HS-27A (cell line): Measurements from ENCODE around the gene BBS7.

ENCODE experiments used
- DNase-seq: peaks from one replicate; pipeline ENCODE4 v3.0.0-alpha.2; 2012; ENCODE audit warnings: low read depth, missing footprints

BBS7 gene

GRCh38 chr4:121827853-121828252, 42.4 kb downstream of the BBS7 start:
- DNase-seq, result peak; percentile 14

- no peak for DNase-seq
Observed at GRCh38 chr4:121824950-121825349, 45.3 kb downstream of the BBS7 start.

DNA sequence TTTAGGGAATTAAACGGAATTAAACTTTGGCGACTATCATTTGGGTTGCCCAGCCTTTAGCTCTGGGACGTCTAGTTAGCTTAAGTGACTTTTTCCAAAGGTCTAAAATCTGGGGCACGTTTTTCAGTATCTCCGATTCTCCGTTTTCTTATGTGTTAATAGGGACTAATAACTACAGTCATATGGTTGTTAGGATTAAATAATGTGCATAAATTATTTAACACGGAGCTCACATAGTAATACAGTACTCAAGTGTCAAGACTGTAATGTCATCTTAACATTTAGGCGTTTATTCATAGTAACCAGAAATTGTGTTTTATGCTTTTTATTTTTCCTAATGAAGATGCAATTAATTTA, 46.1 kb downstream of the BBS7 start:
- no peak for DNase-seq

DNA sequence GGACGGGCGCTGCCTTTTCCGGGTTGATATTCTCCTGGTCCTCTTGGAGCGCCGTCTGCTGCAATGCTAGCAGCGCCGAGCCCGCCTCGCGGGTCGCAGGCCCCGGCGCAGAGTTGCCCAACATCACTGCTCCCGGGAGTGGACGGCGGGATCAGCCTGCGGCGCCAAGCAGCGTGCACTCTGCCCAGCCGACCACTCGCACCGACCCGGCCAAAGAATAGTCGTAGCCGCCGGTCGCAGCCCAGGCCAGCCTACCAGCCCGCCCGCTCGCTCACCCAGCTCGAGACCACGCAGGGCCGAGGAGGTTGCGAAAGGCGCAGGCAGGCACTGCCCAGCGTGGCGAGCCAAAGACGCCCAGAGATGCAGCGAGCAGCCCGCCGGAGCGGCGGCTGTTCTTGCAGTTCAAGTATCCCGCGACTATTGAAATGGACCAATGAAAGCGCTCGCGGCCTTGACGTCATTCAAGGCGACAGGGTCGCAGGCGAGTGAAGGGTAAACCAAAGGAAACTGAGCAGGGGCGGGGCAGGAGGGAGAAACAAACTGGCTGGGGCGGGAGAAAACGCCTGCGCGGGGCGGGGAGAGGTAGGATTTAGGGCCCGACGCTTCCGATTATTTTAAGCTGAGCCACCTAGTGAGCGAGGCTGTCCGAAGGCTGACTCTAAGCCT, 46.6 kb downstream of the BBS7 start, which contains the start of gene CCNA2:
Gene CCNA2, minus strand, starts transcription at position 379 of the 666 bp plus-strand sequence. Its CDS starts 255 bp downstream, at position 124.
- DNase-seq, result peak; percentile 88

DNA sequence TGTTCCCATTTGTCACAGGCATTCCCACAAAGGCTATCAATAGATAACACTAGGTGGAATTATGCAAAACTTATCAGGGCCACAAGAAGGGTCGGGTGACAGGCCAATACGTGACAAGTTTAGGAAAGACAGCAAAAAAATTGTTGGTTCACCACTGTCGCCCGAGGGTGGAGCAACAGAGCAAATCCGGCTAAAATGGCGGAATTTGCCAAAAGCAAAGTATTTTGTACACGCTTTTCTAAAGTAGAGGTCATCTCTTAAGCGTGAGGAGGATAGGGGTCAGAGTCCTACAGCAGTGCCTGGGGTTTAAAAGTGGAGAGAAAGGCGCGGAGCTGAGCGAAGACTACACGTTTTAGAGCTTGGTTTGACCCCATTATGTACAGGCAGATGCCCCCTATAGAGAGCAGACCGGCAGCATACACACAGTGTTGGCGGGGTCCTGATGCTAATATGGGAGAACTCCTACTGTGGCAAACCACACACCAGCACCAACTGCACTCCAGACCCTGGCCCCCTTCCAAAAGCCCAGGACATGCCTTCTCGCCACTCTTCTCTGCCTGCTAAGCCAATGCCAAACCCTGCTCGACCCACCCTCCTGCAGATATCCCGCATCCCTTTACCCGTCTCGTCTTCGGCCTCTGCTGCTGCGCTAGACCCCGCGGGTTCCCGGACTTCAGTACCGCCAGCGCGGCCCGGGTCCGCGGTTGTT, 47.3 kb downstream of the BBS7 start:
- peak; percentile 14 for DNase-seq

DNA sequence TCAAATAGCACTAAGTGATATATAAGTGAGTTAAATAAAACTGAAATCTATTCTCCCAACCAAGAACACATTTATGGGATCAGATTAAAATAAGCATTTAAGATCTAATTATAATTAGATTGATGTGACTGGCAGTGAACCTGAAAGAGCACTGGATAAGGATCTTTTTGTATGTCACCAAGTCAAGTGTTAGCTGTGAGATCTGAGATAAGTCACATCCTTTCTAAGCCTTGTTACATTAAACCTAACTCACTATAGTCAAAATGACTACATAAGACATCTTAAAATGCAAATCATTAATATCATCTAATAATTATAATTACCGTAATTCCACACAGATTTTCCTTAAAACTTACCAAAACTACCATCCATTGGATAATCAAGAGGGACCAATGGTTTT, 48.2 kb downstream of the BBS7 start:
- no peak for DNase-seq

- DNase-seq, result no peak
Observed at GRCh38 chr4:121819216-121819965, 50.9 kb downstream of the BBS7 start.

DNA sequence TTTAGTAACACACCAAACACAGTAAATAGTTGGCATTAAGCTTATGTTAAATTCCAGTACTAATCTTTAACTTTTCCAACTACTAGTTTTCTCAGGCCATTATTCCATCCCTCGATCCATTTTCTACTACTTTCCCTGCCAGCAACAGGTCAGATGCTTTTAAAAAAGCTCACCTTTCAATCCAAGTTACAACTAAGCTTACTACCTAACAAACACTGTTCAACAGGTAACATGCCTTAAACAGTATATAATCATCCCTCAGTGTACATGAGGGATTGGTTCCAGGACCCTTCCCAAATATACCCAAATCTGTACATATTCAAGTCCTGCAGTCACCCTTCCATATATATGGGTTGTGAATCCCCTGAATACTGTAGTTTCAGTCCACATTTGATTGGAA, 52.1 kb downstream of the BBS7 start:
- no peak for DNase-seq

DNA sequence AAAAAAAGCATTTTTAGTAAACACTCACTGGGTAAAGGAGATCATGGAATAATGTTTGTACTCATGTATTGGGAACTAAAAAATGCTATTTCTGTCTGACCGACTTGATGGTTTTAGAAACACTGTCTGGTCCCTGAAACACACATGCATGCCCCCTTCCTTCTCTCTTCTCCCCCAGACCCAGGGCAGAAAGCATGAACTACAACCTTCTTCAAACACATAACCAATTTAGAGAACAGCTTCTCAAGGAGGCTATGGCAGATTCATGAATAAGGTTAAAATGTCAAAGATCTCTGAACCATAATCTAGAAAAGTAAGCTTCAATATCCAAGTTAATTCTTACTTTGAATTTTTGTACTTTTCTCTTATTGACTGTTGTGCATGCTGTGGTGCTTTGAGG, 52.6 kb downstream of the BBS7 start:
- no peak for DNase-seq

GRCh38 chr4:121817006-121817405, 53.3 kb downstream of the BBS7 start:
- no peak for DNase-seq

GRCh38 chr4:121814756-121815155, 55.5 kb downstream of the BBS7 start:
- no peak for DNase-seq

GRCh38 chr4:121811122-121811521, 59.2 kb downstream of the BBS7 start:
- DNase-seq, result no peak

GRCh38 chr4:121806411-121806810, 63.9 kb downstream of the BBS7 start:
- DNase-seq, result no peak

GRCh38 chr4:121801715-121802075, 68.6 kb downstream of the BBS7 start:
- no peak for DNase-seq

DNA sequence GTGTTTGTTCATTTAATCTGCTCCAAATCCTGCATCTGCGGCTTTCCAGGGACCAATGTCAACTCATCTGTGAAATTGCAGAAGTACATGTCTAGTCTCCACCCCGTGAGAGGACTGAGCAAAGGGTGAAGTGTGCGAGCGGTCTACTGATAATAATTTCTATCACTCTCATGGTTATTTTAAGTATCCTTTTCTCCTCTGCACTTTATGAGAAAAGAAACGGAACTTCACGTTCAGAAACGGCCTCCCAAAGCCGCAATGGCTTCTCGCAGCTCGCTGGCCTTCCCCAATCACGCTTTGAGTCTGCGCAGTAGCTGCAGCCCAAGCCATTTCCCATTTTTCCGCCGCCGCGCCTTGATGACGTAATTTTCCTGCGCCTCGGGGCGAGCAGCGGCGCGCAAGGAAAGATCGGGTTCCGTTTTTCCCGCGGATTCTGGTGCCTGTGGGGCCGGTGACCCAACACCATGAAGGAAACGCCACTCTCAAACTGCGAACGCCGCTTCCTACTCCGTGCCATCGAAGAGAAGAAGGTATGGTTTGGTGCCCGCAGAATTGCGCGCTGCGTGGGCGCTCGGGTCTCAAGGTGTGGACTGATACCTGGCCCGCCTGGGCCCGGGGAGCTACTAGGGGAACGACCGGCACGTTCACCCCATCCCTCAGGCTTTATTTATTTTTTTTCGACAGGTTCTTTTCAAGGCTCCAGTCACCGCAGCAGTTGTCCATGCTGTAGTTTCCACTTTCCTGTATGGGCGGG, 69.1 kb downstream of the BBS7 start, which contains the start of gene EXOSC9:
Gene EXOSC9, plus strand, starts transcription at position 363 of the 754 bp plus-strand sequence. Its CDS starts 102 bp downstream, at position 465.
- peak; percentile 76 for DNase-seq

GRCh38 chr4:121800638-121800960, 69.7 kb downstream of the BBS7 start:
- DNase-seq, result no peak

- no peak for DNase-seq
Observed at GRCh38 chr4:121799867-121800501, 70.3 kb downstream of the BBS7 start.

GRCh38 chr4:121799208-121799823, 71.0 kb downstream of the BBS7 start:
- DNase-seq, result no peak

GRCh38 chr4:121796283-121796682, 74.0 kb downstream of the BBS7 start:
- no peak for DNase-seq

- no peak for DNase-seq
Observed at GRCh38 chr4:121794505-121795188, 75.6 kb downstream of the BBS7 start.

GRCh38 chr4:121792966-121793365, 77.3 kb downstream of the BBS7 start:
- no peak for DNase-seq
